Fibroblast of villous mesenchyme (primary cell): ENCODE data around the gene GIGYF1. TPM values are rescaled to one million over a fixed set of nuclear protein-coding genes. Genes with fewer than 3 reads are reported as not detected.

Experiments used
- DNase-seq: peaks from one replicate; pipeline ENCODE4 v3.0.0-alpha.2; 2010; ENCODE audit warnings: low read depth
- H3K4me3 ChIP-seq: 2 replicates; pipeline ENCODE4 v1.5.1; 2011; ENCODE audit warnings: low read depth, mild to moderate bottlenecking, low read length
- total RNA-seq: library from RNA; depleted of rRNA; stranded (reverse); fragments of >200 nt; gene quantifications from 2 replicates; pipeline ENCODE4 v1.2.3, GENCODE V29; 2012
- TF ChIP-seq, protein P1 (sequence below): IDR thresholded peaks from 2 replicates; pipeline ENCODE4 v1.5.1; 2012; ENCODE audit warnings: low read depth, mild to moderate bottlenecking, low read length; ENCODE audit not compliant: insufficient read depth

The GIGYF1 gene
- total RNA-seq, 1 donor = 15.5 TPM

DNA sequence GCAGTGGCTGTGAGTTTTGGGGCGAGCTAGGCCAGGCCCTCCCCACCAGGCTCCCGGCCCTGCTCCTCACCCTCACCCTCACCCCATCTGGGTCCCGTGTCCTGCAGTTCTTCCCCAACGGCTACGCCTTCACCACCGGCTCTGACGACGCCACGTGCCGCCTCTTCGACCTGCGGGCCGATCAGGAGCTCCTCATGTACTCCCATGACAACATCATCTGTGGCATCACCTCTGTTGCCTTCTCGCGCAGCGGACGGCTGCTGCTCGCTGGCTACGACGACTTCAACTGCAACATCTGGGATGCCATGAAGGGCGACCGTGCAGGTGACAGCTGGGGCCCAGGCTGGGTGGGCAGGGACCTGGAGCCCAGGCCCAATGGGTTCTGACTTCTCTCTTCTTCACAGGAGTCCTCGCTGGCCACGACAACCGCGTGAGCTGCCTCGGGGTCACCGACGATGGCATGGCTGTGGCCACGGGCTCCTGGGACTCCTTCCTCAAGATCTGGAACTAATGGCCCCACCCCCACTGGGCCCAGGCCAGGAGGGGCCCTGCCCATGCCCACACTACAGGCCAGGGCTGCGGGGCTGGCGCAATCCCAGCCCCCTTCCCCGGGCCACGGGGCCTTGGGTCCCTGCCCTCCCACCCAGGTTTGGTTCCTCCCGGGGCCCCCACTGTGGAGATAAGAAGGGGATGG, 15.6 kb downstream of the GIGYF1 start:
- no peak overlapping the region for H3K4me3 ChIP-seq
- TF ChIP-seq, protein P1, sequence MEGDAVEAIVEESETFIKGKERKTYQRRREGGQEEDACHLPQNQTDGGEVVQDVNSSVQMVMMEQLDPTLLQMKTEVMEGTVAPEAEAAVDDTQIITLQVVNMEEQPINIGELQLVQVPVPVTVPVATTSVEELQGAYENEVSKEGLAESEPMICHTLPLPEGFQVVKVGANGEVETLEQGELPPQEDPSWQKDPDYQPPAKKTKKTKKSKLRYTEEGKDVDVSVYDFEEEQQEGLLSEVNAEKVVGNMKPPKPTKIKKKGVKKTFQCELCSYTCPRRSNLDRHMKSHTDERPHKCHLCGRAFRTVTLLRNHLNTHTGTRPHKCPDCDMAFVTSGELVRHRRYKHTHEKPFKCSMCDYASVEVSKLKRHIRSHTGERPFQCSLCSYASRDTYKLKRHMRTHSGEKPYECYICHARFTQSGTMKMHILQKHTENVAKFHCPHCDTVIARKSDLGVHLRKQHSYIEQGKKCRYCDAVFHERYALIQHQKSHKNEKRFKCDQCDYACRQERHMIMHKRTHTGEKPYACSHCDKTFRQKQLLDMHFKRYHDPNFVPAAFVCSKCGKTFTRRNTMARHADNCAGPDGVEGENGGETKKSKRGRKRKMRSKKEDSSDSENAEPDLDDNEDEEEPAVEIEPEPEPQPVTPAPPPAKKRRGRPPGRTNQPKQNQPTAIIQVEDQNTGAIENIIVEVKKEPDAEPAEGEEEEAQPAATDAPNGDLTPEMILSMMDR = no peak
- DNase-seq = no peak

DNA sequence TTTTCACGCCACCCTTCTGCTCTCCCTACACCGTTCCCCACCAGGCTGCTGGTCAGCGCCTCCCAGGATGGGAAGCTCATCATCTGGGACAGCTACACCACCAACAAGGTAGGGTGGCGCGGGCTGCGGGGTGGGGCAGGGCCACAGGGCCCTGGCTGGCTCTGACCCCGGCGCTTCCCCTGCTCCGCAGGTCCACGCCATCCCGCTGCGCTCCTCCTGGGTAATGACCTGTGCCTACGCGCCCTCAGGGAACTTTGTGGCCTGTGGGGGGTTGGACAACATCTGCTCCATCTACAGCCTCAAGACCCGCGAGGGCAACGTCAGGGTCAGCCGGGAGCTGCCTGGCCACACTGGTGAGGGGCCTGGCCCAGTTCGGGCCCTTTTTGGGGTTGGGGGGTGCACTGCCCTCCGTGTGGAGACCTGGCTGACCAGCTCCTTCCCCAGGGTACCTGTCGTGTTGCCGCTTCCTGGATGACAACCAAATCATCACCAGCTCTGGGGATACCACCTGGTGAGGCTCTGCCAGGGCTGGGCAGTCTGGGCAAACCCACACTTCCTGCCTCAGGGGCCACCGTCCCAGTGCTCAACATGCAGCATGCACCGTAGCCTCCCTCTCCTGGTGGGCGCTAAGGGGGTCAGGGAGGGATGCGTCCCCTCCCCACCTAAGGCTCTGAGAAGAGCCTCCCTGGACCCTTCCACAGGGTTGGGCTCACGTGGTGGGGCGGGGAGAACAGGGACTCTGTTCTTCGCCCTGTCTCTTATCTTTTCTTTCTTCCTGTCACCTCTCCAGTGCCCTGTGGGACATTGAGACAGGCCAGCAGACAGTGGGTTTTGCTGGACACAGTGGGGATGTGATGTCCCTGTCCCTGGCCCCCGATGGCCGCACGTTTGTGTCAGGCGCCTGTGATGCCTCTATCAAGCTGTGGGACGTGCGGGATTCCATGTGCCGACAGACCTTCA, 16.5 kb downstream of the GIGYF1 start:
- DNase-seq = no peak
- H3K4me3 ChIP-seq = no peak overlapping the region
- TF ChIP-seq, protein P1 = no peak

DNA sequence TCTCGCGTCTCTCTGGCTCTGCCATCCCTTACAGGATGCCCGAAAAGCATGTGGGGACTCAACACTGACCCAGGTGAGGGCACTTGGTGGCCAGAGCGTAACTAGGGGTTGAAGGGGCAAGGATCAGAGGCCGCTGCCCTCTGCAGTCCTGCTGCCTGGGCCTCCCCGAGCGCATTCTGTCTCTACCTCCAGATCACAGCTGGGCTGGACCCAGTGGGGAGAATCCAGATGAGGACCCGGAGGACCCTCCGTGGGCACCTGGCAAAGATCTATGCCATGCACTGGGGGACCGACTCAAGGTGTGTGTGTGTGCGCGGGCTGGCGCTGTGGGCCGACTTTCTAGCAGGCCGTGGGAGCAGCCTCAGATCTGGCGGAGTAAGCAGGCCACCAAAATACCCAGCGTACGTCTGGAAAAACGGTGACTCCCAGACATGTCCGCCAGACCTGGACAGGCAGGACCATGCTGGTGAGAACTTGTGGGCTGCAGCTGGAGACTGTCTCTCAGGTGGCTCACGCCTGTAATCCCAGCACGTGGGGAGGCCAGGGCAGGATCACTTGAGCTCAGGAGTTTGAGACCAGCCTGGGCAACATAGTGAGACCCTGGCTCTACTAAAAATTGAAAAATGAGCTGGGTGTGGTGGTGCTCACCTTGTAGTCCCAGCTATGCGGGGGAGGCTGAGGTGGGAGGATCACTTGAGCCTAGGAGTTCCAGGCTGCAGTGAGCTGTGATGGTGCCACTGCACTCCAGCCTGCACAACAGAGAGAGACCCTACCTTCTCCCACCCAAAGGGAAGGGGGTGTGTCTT, 17.3 kb downstream of the GIGYF1 start:
- no peak for DNase-seq
- TF ChIP-seq, protein P1 = no peak
- peak overlapping the region; percentile 95 for H3K4me3 ChIP-seq

DNA sequence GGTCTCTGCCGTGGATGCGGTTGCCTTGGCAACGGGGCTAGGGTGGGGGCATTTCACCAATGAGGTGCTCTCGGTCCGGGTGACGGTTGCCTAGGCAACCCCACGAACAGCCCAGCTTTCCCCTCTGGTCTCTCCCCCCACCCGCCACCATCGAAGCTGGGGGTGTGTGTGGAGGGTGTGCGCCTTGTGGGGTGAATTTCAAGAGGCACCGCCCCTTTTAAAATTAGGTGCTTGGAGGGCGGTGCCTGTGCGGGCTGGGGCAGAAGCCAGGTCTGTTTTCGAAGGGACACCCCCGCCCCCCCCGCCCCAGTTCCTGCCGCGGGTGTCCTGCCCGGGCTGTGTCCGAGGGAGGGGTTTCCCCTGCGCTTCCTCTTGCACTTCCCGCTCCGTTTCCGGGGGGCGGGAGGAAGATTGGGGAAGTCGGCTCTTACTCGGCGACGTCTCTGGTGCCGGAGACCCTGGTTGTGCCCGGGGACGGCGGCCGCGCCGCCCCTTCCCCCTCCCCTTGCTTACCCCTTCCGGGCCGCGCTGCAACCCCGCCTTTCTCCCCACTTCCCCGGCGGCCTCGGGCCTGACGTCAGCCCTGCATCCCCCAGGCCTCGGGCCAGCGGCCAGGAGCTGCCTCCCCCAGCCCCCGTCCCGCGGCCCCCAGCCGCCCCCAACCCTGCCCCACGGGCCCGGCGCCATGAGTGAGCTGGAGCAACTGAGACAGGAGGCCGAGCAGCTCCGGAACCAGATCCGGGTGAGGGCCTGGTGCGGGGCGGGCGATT, 18.3 kb downstream of the GIGYF1 start:
- TF ChIP-seq, protein P1 = no peak
- DNase-seq = peak; percentile 59
- H3K4me3 ChIP-seq = peak overlapping the region; percentile 95

DNA sequence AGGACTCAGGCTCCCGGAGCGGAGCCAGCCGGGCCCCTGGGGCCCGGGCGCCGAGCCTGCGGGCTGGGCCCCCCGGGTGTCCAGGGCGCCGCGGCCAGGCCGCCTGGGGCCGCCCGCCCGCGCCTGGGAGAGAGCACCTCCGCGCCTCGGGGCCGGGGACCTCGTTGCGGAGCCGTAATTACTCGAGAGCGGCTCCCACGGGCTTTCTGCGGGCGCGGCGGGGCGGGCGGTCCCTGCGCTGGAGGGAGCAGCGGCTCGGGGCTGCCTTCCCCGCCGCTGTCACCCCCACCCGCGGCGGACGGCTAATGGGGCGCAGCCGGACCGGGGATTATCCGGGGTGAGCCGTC, 19.0 kb downstream of the GIGYF1 start:
- H3K4me3 ChIP-seq = peak overlapping the region; percentile 95
- DNase-seq = no peak
- TF ChIP-seq, protein P1 = no peak
